Mucosa of descending colon (tissue), 3 donors: Measurements from ENCODE around the gene EXOC6B. TPM values are rescaled to one million over a fixed set of nuclear protein-coding genes. Genes with fewer than 3 reads are reported as not detected.
"Not testable (repeated sequence)": the region's sequence is repeated elsewhere in the genome, so short reads cannot be mapped to it uniquely, and the experiment has no call there.

ENCODE experiments used
- ATAC-seq: fragments of 200-7000 bp; cut with Tn5 transposase; one replicate; pipeline ENCODE4 v1.9.1; 2020; ENCODE audit warnings: mild to moderate bottlenecking, moderate library complexity
- DNase-seq, 3 donors: peaks; one replicate each; pipeline ENCODE4 v3.0.0-alpha.2; 2020
- H3K36me3 ChIP-seq: fragments of 200-600 bp; one replicate; pipeline ENCODE4 v1.8.0; 2021; ENCODE audit warnings: low read depth, mild to moderate bottlenecking
- H3K4me1 ChIP-seq: fragments of 200-600 bp; one replicate; pipeline ENCODE4 v1.8.0; 2021; ENCODE audit warnings: low read depth, mild to moderate bottlenecking
- H3K4me3 ChIP-seq: fragments of 200-600 bp; one replicate; pipeline ENCODE4 v1.8.0; 2021; ENCODE audit warnings: mild to moderate bottlenecking
- H3K9me3 ChIP-seq: fragments of 200-600 bp; one replicate; pipeline ENCODE4 v1.8.0; 2021; ENCODE audit warnings: mild to moderate bottlenecking
- CTCF ChIP-seq: fragments of 200-600 bp; IDR thresholded peaks from one replicate; pipeline ENCODE4 v1.8.0; 2022; ENCODE audit warnings: antibody characterized with exemption, mild to moderate bottlenecking
- intact Hi-C, 2 donors: fragments of 100-400 bp; cut with DNase I in 1 of 2; cut with micrococcal nuclease in 1 of 2; formaldehyde crosslinking; loops; one replicate each; pipeline versions ENCODE4 v1.11.0 to v1.11.1; 2022; cut with DNase I, micrococcal nuclease
- total RNA-seq, 3 donors: library from RNA; stranded (reverse); fragmentation: NEBNext Ultra II Directional in 2 of 3; extraction: Animal tissue kit (Norgen Biotek cat#: 25700) in 2 of 3; gene quantifications; one replicate each; pipeline versions ENCODE4 v1.2.1 to v1.2.4, GENCODE V29; 2021 to 2023
- donor health status: DM: no; HTN: no; CAD: no; lungs with moderate emphysema.
- donor health status: DM: no; HTN: no; CAD: no.
- donor health status: DM: no; HTN: yes; CAD: no.

EXOC6B gene
- total RNA-seq, 3 donors from 2014 or later: 19.4 to 52.4 (median 28.8) TPM

- DNase-seq (no peak), ATAC-seq (no peak)
- intact Hi-C loops: no loop called here
- TF ChIP-seq CTCF: no peak
- Histone ChIP-seq H3K4me1 (no peaks in the 10 kb centered on the region), H3K36me3 (no peaks in the 10 kb centered on the region), H3K9me3 (peaks cover 3% of the 10 kb centered on the region), H3K4me3 (no peak overlapping the region)
Observed at GRCh38 chr2:72668647-72669046, 157.2 kb downstream of the EXOC6B start.

- Histone ChIP-seq H3K9me3 (peaks cover 3% of the 10 kb centered on the region), H3K4me1 (no peaks in the 10 kb centered on the region), H3K36me3 (no peaks in the 10 kb centered on the region), H3K4me3 (no peak overlapping the region)
- ATAC-seq (no peak), DNase-seq (no peak)
- intact Hi-C loops: no loop called here
- no peak for TF ChIP-seq CTCF
Observed at GRCh38 chr2:72665448-72665847, 160.4 kb downstream of the EXOC6B start.

- intact Hi-C loops: no loop called here
- Histone ChIP-seq H3K4me3 (no peak overlapping the region), H3K36me3 (no peaks in the 10 kb centered on the region), H3K9me3 (no peaks in the 10 kb centered on the region), H3K4me1 (no peaks in the 10 kb centered on the region)
- no peak for TF ChIP-seq CTCF
- ATAC-seq (no peak), DNase-seq (no peak)
Observed at GRCh38 chr2:72661985-72662384, 163.8 kb downstream of the EXOC6B start.

GRCh38 chr2:72649810-72650209 lies 176.0 kb downstream of the EXOC6B start:
- ATAC-seq (no peak), DNase-seq (no peak)
- no peak for TF ChIP-seq CTCF
- intact Hi-C loops: no loop called here
- H3K9me3 ChIP-seq: no peaks in the 10 kb centered on the region
- no peak overlapping the region for H3K4me3 ChIP-seq
- H3K4me1 ChIP-seq: no peaks in the 10 kb centered on the region
- H3K36me3 ChIP-seq: no peaks in the 10 kb centered on the region

- intact Hi-C loops, H3K36me3 ChIP-seq, DNase-seq, H3K4me1 ChIP-seq, ATAC-seq, H3K4me3 ChIP-seq, H3K9me3 ChIP-seq: not testable (repeated sequence)
Observed at GRCh38 chr2:72641221-72641620, 184.6 kb downstream of the EXOC6B start.

- Histone ChIP-seq H3K4me3 (no peak overlapping the region), H3K9me3 (no peaks in the 10 kb centered on the region), H3K4me1 (no peaks in the 10 kb centered on the region), H3K36me3 (no peaks in the 10 kb centered on the region)
- intact Hi-C loops: no loop called here
- TF ChIP-seq CTCF: no peak
- ATAC-seq (no peak), DNase-seq (no peak)
Observed at GRCh38 chr2:72638600-72639211, 187.1 kb downstream of the EXOC6B start.
